ENCODE measurements around the gene HDAC7. TPM values are rescaled to one million over a fixed set of nuclear protein-coding genes. Genes with fewer than 3 reads are reported as not detected.
A peak's percentile ranks its signal among the peaks of the same experiment; 100 is the strongest.

Gene HDAC7
- total and polyA plus RNA-seq, 7 donors: 11.0 to 27.8 (median 22.2) TPM

DNA sequence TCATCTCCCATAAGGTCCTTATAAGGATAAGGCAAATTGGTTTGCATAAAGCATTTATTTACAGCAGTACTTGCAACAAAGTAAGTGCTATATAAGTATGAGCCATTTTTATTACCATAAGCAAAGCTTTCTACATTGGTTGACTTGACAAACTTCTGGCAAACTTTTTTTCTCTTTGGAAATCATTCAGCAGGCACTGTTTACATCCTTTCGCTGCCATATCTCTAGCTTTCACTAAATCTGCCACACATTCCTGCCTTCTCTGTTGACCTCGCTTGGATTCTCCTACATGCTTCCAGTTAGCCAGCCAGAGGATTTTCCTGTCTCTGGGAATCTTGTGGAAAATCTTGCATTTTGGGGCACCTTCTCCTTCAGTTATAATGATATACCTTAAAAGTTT lies 21.8 kb upstream of the HDAC7 start:
- ATAC-seq: no peak
- Histone ChIP-seq H3K27ac (no peak overlapping the region), H3K9me3 (no peaks in the 10 kb centered on the region)

DNA sequence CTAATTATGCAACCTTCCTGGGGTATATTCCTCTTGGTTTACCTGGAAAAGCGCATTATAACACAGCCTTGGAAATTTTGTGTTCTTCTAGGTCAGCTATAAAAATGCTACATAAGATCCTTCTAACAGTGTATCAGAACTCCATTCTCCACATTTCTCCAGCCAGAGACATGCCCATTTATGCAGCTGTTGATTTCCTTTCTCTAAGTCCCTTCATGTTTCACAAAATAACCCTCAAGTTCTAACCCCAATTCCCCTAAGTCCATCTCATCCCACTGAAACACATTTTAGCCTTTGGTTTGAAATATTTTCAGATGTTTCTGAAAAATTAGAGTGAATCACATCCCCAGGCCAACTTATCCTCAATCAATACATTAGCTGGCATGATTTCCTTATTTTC lies 20.9 kb upstream of the HDAC7 start:
- no peak overlapping the region for H3K27ac ChIP-seq
- H3K36me3 ChIP-seq (ENCODE audit: insufficient read depth in 1 of 2, low read depth in 1 of 2): no peaks in the 10 kb centered on the region
- no peak for DNase-seq
- H3K27me3 ChIP-seq (ENCODE audit: insufficient read depth in 3 of 3, low read length in 2 of 3): no peaks in the 10 kb centered on the region
- TF ChIP-seq, protein P1, sequence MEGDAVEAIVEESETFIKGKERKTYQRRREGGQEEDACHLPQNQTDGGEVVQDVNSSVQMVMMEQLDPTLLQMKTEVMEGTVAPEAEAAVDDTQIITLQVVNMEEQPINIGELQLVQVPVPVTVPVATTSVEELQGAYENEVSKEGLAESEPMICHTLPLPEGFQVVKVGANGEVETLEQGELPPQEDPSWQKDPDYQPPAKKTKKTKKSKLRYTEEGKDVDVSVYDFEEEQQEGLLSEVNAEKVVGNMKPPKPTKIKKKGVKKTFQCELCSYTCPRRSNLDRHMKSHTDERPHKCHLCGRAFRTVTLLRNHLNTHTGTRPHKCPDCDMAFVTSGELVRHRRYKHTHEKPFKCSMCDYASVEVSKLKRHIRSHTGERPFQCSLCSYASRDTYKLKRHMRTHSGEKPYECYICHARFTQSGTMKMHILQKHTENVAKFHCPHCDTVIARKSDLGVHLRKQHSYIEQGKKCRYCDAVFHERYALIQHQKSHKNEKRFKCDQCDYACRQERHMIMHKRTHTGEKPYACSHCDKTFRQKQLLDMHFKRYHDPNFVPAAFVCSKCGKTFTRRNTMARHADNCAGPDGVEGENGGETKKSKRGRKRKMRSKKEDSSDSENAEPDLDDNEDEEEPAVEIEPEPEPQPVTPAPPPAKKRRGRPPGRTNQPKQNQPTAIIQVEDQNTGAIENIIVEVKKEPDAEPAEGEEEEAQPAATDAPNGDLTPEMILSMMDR (IDR thresholded peaks at IDR 0.05): no peak
- no peak overlapping the region for H3K4me3 ChIP-seq
- no peak for ATAC-seq
- intact Hi-C loops (cut with DNase I): no loop called here
- peaks cover 26% of the 10 kb centered on the region for H3K4me1 ChIP-seq
- no peaks in the 10 kb centered on the region for H3K9me3 ChIP-seq
- WGBS, 3 donors: 93 to 100% (median 94%) methylated on average over 1 of the region's 1 CpG

More for the DNA sequence above, 21.8 kb upstream of the HDAC7 start:
- TF ChIP-seq, protein P1 (IDR thresholded peaks at IDR 0.05): no peak
- intact Hi-C loops (cut with DNase I): no loop called here
- H3K4me3 ChIP-seq: no peak overlapping the region
- DNase-seq: no peak
- WGBS, 3 donors: 84 to 90% (median 87%) methylated on average over 2 of the region's 2 CpGs
- no peaks in the 10 kb centered on the region for H3K36me3 ChIP-seq (ENCODE audit: insufficient read depth in 1 of 2, low read depth in 1 of 2)
- no peaks in the 10 kb centered on the region for H3K27me3 ChIP-seq (ENCODE audit: insufficient read depth in 3 of 3, low read length in 2 of 3)
- H3K4me1 ChIP-seq: peaks cover 25% of the 10 kb centered on the region

DNA sequence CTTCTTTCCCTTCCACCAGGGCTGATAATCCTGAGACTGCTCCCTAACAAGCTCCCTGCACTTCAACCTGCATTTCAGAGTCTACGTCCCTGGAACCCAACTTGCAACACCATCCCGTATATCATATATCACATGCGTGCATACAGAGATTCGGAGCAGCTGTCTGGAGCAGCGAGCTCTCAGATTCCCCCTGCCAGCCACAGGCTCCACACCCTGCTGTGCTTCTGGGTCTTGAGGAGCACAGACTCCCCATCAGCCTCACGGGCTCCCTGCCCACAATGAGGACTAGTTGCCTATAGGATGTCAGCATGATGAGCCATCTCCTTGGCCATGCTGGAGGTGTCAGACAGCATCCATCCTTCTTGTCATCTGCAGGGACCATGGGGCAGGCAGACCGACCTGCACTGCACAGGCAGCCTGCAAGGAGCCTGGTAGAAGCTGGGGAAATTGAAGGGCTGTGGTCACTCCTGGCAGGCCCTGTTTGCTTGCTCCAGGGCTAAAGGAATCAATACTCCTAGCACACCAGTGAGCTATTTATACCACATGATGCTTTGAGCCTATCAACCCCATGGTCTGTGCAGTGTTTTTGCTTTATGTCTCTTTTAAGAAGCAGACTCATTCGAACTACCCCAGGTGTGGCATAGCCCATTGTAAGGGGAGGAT lies 19.6 kb upstream of the HDAC7 start:
- 47 to 66% (median 54%) methylated on average over 8 of the region's 8 CpGs for whole genome bisulfite sequencing, 3 donors

DNA sequence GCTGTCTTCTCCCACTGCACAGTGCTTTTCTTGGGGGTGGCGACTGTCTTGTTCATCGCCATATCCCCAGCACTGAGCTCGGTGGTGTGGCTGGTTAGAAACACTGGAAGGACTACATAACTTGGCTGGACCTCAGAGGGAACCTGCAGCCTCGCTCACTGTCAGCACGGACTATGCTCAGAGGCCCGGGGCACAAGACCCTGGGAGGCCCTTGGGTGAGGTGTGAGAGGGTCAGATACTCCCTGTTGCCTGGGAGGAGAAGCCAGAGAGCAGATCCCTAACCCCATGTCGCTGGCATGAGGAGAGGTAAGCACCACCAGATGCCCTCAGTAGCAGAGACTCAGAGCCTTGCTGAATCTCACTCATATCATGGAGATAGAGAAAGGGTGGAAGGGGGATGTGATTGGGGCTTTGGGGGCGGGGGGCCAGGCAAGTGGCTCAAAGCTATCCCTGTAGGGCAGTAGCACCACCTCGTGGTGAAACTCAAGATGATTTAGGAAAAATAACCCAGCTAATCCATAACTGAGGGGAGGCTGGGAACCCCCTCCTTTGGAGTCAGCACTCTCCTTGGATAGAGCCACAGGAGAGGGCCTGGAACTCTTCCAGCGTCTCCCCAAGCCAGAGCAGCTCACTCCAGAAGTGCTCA lies 18.7 kb upstream of the HDAC7 start:
- no peaks in the 10 kb centered on the region for H3K36me3 ChIP-seq (ENCODE audit: insufficient read depth in 1 of 2, low read depth in 1 of 2)
- intact Hi-C loops (cut with DNase I): loop anchor here in 1 of 2 donors (2.0 kb wide), 2 partner anchors 42 to 122 kb away; no protein-coding TSS in a partner anchor
- H3K4me1 ChIP-seq: peaks cover 29% of the 10 kb centered on the region
- ATAC-seq (peak; percentile 38 to 82 (median 59)), DNase-seq (no peak)
- H3K4me3 ChIP-seq: no peak overlapping the region
- H3K27me3 ChIP-seq (ENCODE audit: insufficient read depth in 3 of 3, low read length in 2 of 3): no peaks in the 10 kb centered on the region
- TF ChIP-seq, protein P1 (IDR thresholded peaks at IDR 0.05): peak; percentile 62
- WGBS, 3 donors: 38 to 45% (median 44%) methylated on average over 10 of the region's 10 CpGs
- H3K27ac ChIP-seq: no peak overlapping the region
- H3K9me3 ChIP-seq: no peaks in the 10 kb centered on the region

More for the DNA sequence above, 19.6 kb upstream of the HDAC7 start:
- no peaks in the 10 kb centered on the region for H3K27me3 ChIP-seq (ENCODE audit: insufficient read depth in 3 of 3, low read length in 2 of 3)
- H3K4me1 ChIP-seq: peaks cover 29% of the 10 kb centered on the region
- DNase-seq (no peak), ATAC-seq (peak; percentile 38 to 57 (median 46))
- intact Hi-C loops (cut with DNase I): loop anchor here in 1 of 2 donors (2.0 kb wide), 2 partner anchors 43 to 123 kb away; no protein-coding TSS in a partner anchor
- no peak overlapping the region for H3K4me3 ChIP-seq
- H3K9me3 ChIP-seq: no peaks in the 10 kb centered on the region
- no peaks in the 10 kb centered on the region for H3K36me3 ChIP-seq (ENCODE audit: insufficient read depth in 1 of 2, low read depth in 1 of 2)
- TF ChIP-seq, protein P1 (IDR thresholded peaks at IDR 0.05): no peak
- H3K27ac ChIP-seq: no peak overlapping the region
